GM18502 (cell line): ENCODE measurements around the gene IQSEC3.
"Not testable (repeated sequence)": the region's sequence is repeated elsewhere in the genome, so short reads cannot be mapped to it uniquely, and the experiment has no call there.

Experiments used
- ATAC-seq: cut with Tn5 transposase; IDR thresholded peaks from one replicate; pipeline ENCODE4 v1.9.1; 2021; ENCODE audit warnings: mild to moderate bottlenecking; ENCODE audit not compliant: unreplicated experiment, poor library complexity

IQSEC3 gene

DNA sequence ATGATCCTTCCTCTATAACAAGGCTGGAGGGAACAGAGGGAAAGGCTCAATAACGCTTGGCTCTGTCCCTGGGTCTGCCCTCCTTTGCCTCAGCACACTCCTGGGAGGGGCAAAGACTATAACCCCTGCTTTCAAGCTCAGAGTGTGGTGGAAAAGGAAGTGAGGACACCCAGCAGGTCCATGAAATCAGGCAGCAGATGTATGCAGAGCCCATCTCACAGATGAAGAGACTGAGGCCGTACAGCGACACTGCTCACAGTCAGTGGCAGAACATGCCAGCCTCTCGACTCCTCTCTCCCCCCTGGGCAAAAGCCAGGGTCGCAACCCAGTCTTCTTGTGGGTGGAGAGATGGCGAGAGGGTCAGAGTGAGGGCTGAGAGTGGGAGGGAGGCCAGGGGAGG is 107.6 kb downstream of the IQSEC3 start:
- no peak for ATAC-seq

DNA sequence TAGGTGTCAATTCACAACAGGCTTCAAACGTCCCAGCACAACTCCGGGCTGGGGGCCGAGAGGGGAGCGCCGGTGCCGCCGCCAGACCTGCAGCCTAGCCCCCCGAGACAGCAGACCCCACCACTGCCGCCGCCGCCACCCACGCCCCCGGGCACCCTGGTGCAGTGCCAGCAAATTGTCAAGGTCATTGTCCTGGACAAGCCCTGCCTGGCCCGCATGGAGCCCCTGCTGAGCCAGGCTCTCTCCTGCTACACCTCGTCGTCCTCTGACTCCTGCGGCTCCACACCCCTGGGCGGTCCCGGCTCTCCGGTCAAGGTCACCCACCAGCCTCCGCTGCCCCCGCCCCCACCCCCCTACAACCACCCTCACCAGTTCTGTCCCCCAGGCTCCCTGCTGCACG is 108.0 kb downstream of the IQSEC3 start:
- ATAC-seq, result no peak

DNA sequence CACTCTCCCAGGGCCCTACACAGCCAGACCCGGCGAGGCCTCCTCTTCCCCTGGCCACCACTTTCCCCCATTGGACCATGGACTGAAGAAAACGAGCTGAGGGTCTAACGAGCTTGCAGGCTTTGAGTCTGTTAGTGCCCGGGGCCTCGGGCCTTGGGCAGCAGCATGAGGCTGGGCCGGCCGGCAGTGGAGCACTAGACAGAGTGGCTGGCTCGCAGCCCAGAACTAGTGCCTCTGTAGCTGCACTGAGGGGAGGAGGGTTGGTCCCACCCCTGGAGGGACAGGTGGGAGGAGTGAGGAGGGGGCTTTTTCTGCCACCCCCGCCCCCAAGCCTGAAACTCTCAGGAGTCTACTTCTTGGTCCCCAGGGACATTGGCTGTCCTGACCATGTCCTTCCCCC is 108.7 kb downstream of the IQSEC3 start:
- ATAC-seq, result no peak

DNA sequence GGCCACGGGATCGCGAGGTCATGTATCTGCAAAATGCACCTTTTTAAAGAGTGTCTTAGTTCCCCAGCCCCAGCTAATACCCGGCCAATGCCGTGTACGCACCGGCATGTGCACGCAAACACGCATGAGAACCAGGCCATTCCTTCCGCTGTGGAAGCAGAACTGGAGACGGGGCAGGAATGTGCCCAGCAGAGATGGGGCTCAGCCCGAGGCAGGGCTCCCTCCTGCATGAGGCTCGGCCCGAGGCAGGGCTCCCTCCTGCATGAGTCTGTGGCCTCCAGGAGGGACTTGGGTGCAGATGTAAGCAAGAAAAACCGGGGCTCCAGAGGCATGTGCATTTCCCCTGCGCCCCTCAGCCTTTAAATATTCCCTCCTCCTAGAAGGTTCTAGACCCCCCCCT is 109.2 kb downstream of the IQSEC3 start:
- no peak for ATAC-seq

DNA sequence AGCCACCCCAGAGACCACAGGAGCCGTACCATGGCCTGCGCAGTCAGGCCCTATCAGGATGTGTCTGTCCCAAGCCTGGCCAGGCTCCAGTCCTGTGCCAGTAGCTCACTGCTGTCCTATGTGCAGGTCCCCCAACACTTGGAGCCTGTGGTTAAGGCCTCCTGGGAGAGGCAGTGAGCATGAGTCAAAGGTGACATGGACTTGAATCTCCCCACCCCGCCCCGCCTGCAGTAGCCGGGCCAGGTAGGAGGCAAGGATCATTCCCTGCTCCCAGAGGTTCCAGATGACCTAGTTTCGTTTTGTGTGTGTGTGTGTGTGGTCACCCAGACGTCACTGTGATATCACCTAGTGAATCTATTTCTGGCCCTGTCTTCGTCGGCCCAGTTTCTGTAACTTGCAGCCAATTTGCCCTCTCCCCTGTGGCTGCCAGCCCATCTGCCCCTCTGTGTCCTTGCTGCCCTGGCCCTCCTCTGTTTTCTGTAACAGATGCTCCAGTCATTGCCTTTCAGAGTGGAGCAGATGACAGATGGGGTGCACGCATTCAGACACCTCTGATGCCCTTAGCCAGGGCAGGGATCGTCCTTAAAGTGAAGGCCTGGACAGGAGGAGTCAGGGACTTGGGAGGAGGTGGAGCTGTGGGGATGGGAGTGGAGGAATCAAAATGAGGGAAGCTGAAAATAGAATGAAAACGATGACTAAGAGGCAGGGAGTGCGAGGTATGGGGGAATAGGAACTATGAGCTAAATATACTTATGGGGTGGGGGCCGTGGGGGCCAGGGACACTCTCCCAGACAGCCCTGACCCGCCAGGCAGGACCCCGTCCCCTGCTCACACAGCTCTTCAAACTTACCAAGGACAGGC is 110.0 kb downstream of the IQSEC3 start:
- no peak for ATAC-seq

DNA sequence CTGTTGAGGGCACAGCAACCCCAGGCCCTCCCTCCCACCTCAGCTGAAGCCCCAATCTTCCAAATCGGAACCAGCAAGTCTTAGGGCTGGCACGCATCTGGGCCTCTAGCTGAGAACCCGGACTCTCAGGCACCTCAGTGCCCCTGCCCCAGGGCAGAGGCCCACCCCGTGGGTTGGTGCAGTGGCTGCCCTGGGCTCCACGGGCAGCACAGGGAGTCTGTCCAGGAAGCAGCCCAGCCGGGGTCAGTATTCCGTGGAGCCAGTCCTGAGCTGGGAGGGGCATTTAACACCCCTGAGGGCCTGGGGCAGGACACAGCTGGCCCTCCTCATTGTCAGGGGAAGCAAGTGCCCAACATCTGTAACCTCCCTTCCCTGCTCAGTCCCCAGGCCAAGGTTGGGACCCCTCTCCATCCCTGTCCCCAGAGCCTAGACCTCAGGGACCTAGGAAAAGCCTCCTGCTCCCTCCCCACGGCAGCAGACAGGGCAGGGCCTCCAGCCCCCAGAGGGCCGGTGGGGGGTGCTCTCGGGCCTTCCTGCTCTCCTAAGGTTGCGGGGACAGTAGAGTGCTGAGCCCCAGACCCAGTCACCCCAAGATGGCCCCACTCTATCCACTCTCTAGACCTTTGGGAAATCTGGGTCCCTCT is 110.9 kb downstream of the IQSEC3 start:
- no peak for ATAC-seq

DNA sequence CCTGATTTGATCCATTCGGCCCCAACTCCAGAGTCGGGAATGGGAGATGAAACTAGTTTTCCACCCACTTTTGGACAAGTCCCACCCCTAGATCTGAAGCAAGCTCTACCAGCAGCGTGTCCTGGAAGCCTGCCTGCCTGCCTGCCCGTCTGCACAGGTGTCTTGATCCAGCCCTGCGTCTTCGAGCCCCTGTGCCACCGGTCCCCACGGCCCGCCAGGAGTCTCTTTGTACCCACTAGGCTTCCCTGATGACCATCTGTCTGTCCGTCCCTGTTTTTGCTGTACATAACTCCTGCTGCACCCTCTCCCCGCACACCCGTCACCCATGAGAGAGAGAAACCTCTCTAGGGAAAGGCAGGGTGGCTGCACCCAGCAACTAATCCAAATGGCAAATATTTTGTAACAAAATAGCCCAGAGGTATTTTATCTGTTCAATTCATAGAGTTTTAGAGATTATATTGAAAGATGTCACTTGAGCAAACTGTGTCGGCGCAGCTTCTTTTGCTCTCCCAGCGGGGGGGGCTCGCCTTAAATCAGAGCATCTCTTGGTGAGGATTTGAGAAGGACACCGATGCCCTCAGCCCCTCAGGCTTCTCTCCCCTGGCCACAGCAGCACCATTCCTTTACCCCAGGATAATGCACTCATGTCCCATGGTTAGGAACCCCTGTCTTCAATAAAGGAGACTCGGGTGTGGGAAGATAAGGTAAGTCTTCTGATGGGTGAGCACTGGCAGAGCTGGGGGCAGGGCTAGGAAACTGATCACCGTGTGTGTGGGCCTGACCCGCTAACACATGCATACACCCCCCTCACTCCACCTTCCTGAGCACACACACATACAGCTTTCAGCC is 111.6 kb downstream of the IQSEC3 start:
- no peak for ATAC-seq

DNA sequence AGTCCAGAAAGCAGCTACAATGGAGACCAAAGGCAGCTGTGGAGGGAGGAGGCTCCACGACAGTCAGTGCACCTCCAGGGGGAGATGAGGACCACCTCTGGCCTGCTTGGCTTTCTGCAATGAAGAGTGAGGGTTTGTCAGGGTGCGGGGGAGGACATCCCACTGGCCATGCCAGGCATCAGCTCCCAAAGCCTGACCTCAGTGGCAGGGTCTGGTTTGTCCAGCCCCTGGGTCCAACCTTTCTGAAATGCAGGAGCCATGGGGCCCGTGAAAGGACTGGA is 112.2 kb downstream of the IQSEC3 start:
- no peak for ATAC-seq

DNA sequence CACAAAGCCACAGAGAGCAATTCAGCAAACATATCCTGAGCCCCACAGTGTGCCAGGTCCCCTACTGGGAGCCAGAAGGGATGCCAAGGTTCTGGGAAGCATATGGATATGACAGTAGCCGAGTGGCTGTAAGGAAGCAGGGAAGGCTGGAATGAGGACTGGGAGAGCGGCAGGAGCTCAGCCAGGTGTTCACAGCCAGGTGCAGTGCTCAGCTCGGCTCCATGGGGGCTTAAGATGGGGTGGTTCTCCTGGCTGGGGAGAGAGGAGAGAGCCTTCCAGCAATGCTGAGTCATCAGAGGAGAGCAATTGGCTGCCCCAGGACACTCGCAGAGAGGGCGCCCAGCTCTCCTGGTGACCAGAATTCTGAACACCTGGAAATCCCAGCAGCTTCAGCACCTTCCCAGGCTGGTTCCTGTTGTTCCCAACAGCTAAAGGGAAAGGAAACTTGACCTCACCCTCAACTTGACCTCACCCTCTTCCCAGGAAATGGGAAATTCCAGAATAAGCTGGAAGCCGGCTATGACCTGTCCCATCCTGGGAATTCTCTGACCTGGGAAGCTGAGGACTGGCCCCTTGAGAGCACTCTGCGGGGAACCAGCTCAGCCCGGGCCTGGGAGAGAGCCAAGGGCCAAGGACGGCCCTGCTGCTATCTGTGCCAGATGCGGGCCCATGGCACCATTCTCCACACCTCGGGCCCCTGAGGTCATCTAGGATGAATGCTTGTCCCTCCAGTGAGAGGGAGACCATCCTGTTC is 112.7 kb downstream of the IQSEC3 start:
- no peak for ATAC-seq

DNA sequence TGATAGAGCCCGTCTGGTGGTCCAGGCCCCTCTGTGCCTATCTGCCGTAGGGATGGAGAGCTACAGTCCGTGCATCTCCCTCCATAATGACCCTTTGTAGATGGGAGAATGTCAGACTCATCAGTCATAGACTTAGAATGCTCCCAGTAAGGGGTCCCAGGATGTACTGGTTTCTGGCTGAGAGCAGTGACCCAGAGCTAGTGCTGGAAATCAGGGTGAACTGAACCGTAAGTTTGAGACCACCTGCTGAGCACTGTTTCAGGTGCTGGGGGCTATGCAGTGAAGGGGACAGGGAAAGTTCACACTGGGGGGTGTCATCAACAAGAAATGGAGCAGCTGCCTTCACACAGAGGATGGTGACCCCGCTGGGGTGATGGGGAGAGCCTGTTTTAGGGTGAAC is 113.3 kb downstream of the IQSEC3 start:
- no peak for ATAC-seq

DNA sequence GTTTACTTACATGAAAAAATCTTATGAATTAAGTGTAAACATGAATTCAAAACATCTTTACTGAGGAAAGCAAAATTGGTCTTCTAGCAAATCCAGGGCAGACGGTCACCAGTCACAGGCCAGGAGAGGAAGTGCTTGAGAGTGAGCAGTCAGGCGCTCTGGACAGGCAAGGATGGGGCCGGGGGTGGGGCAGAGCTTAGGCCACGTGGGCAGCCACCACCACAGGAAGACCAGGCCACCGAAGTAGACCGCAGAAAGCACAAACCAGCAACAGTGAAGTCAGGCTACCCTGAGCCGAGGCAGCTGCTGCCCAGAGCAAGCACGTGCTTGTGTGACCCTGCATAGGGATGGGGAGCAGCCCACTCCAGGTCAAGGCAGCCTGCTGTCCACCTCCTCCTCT is 113.9 kb downstream of the IQSEC3 start:
- ATAC-seq, result no peak

DNA sequence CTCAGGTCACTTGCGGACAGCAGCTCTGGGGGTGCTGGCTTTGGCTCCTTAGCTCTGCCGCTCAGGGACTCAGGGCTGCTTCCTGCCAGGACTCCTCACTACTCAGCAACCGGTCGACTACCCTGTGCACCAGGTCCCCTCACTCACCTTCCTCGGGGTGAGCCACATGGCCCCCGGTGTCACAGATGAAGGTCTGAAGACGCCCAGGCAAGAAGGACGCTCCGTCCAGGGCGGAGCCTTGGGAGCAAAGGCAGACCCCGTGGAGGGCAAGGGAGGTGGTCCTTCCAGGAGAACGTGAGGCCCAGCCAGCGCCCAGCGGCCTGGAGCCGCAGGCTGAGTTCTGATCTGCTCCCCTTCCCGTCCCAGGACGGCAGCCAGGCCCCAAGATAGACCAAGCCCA is 115.4 kb downstream of the IQSEC3 start:
- ATAC-seq, result no peak

DNA sequence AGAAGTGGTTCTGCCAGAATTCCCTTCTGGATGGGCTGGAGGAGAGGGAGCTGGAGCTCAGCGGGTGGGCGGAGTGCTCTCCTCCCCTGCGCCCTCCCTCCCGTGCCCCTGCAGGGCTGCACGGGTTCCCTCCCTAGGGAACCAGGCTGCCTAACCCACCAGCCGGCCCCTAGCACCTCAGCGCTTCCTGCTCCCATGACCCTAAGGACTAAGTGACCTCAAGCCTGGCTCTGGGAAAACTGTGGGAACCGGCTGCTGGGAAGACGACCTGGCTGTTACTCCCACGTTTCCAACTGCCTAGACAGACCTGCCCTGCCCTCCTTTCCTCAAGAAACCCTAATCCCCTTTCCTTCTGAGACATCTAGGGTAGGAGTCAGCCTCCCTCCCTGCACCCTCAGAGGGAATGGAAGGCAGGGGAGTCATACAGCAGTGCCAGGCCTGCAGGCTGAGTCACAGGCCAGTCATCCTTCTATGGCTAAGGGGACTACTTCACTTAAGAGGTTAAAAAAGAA is 115.9 kb downstream of the IQSEC3 start:
- ATAC-seq, result no peak

DNA sequence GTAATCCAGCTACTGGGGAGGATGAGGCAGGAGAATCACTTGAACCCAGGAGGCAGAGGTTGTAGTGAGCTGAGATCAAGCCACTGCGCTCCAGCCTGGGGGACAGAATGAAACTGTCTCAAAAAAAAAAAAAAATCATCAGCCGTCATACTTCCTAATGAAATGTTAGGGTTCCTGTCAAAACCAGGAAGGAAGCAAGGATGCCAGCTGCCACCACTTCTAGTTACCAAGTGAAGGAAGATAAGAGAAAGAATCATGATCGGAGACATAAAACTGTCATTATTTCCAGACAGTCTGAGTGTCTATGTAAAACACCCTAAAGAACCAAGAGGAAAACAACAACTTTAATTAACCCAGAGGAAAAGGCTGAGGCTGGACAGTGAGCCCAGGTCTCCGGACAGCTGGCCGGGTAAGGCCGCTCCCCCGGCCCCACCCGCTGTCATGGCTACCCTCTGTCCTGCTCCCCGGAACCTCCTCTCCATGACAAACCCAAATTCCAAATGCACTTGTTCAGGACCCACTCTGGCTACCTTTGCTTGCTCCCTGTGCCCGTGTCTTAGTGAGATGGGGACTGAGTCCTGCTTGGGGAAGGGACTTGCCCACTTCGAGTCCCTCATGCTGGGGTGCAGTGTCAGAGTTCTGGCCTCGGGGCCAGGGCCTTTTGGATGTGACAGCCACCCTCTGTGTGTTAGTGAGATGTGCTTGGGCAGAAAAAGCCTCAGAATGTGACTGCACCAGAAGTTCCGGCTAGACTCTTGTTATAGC is 118.4 kb downstream of the IQSEC3 start:
- no peak for ATAC-seq

DNA sequence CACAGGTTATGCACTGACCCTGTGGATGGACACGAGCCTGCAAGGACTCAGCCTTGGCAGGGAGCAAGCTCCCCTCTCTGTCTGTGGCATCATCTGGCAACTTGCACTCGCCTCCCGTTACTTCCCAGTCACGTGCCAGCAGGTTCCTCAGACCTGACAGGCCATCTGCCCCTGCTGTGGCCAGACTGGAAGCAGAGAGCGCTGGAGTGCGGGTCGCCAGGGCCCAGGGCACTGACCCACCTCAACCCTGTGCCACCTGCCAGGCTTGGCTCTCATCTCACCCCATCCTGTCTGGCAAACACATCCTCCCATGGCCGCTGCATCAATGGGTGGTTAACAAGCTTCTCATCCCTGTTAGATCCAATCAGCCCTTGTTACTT is 119.0 kb downstream of the IQSEC3 start:
- no peak for ATAC-seq

DNA sequence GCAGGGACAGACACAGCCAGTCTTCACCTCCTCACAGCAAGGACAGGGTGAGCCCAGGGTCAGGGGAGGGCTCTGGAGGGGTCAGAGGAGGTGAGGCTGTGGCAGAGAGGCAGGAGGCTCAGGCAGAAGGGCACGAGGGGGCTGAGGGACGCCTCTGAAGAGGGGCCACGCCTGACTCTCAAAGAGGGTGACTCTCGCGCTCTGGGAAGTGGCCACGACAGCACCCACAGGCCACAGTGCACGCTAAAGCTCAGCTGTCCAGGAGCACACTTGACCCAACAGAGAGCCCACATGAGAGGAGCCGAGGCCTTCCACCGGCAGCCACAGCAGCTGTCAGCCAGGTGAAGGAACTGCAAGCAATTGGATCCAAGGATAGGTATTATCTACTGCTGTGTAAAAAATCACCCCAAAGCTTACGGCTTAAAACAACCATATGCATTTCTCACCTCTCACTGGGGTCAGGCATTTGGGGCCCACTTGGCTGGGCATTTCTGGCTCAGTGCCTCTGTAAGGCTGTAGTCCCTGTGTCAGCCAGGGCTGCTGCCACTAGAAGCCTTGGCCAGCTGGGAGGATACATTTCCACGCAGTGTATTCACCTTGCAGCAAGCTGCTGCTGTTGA is 119.5 kb downstream of the IQSEC3 start:
- no peak for ATAC-seq

DNA sequence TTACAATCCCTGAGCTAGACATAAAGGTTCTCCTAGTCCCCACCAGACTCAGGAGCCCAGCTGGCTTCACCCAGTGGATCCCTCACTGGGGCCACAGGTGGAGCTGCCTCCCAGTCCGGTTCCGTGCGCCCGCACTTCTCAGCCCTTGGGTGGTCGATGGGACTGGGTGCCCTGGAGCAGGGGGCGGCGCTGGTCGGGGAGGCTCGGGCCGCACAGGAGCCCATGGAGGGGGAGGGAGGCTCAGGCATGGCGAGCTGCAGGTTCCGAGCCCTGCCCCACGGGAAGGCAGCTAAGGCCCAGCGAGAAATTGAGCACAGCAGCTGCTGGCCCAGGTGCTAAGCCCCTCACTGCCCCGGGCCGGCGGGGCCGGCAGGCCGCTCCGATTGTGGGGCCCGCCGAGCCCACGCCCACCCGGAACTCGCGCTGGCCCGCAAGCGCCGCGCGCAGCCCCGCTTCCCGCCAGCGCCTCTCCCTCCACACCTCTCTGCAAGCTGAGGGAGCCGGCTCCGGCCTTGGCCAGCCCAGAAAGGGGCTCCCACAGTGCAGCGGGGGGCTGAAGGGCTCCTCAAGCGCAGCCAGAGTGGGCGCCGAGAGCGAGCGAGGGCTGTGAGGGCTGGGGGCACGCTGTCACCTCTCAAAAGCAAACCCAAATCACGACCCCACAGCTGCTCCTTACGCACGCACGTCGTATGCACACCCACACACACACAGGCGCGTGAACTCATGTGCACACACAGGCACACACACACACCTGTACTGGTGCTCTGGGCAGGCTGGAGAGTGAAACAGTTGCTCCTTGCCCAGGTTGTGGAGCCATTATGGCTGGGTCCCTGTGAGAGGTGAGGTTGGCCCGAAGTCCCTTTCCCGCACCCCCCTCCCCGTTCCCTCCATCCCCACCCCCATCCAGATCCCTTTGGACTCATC is 121.7 kb downstream of the IQSEC3 start:
- not testable (repeated sequence) for ATAC-seq

DNA sequence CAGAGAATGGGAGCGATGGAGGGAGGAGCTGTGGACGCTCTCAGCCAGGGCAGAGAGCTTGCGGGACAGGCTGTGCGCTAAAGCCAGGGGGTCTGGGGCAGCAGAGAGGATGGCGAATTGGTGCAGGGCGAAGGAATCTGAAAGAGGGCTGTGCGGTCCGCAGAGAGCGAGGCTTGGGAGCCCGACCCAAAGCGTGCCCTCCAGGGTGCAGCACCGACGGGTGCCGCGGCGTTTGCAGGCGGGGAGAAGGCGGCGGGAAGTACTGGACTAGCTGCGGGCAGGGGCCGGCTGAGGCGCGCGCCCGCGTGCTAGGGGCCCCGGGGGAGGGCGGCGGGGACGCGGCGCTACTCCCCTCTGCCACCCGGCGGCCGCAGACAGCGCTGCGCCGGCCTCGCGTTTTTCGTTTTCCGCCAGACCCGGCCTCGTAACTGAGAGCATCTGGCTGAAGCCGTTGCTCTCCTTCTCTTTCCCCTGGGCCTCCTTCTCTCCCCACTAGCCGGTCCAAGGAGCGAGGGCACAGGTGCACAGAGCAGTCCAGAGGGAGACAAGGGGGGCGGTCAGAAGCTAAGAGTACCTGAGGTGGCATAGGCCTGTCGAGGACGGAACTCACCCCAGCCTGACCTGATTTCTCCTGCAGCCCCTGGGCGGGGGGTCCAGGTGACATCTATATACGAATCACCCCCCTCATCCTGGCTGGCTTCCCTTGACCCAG is 122.5 kb downstream of the IQSEC3 start:
- ATAC-seq, result no peak
